ENCODE measurements around the gene ADAM12. TPM values are rescaled to one million over a fixed set of nuclear protein-coding genes. Genes with fewer than 3 reads are reported as not detected.

The ADAM12 gene
- polyA plus RNA-seq, 3 donors: 0.05 TPM; not detected in 2

DNA sequence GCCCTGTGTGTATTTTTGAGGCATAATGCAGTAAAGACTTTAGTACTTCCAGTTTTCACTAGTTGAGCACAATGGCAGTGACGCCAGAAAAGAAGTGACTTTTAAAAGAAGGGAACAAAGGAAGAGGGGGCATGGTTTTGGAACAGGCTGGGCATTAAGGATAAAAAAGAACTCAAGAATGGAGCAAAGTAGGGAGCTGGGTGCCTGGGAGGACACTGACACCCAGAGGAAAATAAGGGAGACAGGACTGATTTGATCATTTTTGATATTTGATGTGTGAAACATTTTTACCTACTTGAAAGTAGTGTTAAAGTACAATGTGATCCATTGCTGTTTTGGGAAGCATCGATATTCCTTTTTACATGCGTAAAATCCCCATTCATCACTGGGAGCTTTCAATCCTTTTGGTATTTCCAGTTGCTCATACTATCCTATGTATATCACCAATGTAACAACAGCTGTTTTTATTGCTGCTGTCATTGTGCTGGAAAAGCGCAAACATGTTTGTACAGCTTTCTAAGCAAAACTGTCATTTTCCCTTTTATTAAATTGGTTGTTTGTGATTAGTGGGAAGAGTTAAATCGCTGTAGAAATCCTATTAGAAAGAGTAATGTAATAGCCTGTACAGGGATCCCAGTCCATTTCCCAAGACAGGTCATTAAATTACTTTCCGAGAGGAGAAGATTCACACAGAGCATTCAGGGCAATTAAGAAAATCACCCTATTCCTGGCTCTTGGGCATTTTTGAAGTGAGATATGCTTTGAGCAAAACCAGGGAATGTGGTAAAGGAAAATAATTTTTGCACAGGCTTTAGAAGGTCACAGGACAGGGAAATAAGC, 85.2 kb downstream of the ADAM12 start:
- Histone ChIP-seq H3K9ac (ENCODE audit: insufficient read depth, low read length, poor library complexity, severe bottlenecking) (no peak overlapping the region), H3K4me3 (replicated peaks in 1 of 3; ENCODE audit: low read depth in 2 of 3, low read length in 3 of 3) (no peak overlapping the region), H3K9me3 (replicated peaks in 1 of 2; ENCODE audit: control insufficient read depth in 1 of 2, insufficient read depth in 1 of 2, low read length in 2 of 2) (no peaks in the 10 kb centered on the region), H3K4me1 (ENCODE audit: control insufficient read depth in 1 of 2, insufficient read depth in 2 of 2, low read length in 2 of 2) (no peaks in the 10 kb centered on the region), H3K36me3 (replicated peaks in 1 of 2; ENCODE audit: control insufficient read depth in 1 of 2, insufficient read depth in 2 of 2, low read length in 2 of 2) (no peaks in the 10 kb centered on the region), H4K20me1 (ENCODE audit: insufficient read depth, low read length) (no peaks in the 10 kb centered on the region), H3K27ac (ENCODE audit: low read depth in 1 of 2, low read length in 2 of 2) (no peak overlapping the region), H3K4me2 (replicated peaks; ENCODE audit: extremely low read depth, low read length, poor library complexity, severe bottlenecking) (no peak overlapping the region), H3K27me3 (ENCODE audit: control insufficient read depth in 2 of 2, insufficient read depth in 2 of 2, low read length in 2 of 2) (no peaks in the 10 kb centered on the region), H2AFZ (ENCODE audit: insufficient read depth, low read depth, low read length, poor library complexity, severe bottlenecking) (no peak overlapping the region), H3K79me2 (ENCODE audit: insufficient read depth, low read length) (no peaks in the 10 kb centered on the region)
- no peak overlapping the region for H3K4me3 Mint-ChIP-seq
- DNase-seq: no peak
- intact Hi-C loops (cut with micrococcal nuclease): no loop called here
- no peaks in the 10 kb centered on the region for H3K36me3 Mint-ChIP-seq
- no peak overlapping the region for H3K27ac Mint-ChIP-seq
- no CpG with 5 or more reads among the region's 6 CpGs for WGBS (ENCODE audit: insufficient coverage)
- H3K9me3 Mint-ChIP-seq: peaks cover 0 to 5% (median 3%) of the 10 kb centered on the region in 7 donors
- TF ChIP-seq, protein P1, sequence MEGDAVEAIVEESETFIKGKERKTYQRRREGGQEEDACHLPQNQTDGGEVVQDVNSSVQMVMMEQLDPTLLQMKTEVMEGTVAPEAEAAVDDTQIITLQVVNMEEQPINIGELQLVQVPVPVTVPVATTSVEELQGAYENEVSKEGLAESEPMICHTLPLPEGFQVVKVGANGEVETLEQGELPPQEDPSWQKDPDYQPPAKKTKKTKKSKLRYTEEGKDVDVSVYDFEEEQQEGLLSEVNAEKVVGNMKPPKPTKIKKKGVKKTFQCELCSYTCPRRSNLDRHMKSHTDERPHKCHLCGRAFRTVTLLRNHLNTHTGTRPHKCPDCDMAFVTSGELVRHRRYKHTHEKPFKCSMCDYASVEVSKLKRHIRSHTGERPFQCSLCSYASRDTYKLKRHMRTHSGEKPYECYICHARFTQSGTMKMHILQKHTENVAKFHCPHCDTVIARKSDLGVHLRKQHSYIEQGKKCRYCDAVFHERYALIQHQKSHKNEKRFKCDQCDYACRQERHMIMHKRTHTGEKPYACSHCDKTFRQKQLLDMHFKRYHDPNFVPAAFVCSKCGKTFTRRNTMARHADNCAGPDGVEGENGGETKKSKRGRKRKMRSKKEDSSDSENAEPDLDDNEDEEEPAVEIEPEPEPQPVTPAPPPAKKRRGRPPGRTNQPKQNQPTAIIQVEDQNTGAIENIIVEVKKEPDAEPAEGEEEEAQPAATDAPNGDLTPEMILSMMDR (IDR thresholded peaks at IDR 0.05): no peak
- H3K27me3 Mint-ChIP-seq (ENCODE audit: low read depth in 3 of 3): peaks cover 0 to 4% (median 0%) of the 10 kb centered on the region in 3 donors
- H3K4me1 Mint-ChIP-seq: no peaks in the 10 kb centered on the region

DNA sequence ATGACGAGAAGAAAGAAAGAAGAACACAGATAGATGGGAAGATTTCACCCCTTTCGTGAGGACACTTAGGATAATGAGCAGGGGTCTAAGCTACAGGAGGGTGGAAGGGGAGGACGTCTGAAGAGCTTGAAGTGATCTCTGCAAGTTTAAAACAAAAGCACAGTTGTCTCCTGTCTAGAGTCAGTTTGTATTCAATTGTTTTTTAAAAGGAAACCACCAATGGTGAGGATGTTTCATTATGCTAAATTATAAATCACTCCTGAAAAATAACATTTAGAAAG, 85.9 kb downstream of the ADAM12 start:
- Histone ChIP-seq H3K4me2 (replicated peaks; ENCODE audit: extremely low read depth, low read length, poor library complexity, severe bottlenecking) (no peak overlapping the region), H3K4me1 (ENCODE audit: control insufficient read depth in 1 of 2, insufficient read depth in 2 of 2, low read length in 2 of 2) (no peaks in the 10 kb centered on the region), H3K9ac (ENCODE audit: insufficient read depth, low read length, poor library complexity, severe bottlenecking) (no peak overlapping the region), H3K9me3 (replicated peaks in 1 of 2; ENCODE audit: control insufficient read depth in 1 of 2, insufficient read depth in 1 of 2, low read length in 2 of 2) (no peaks in the 10 kb centered on the region), H3K27me3 (ENCODE audit: control insufficient read depth in 2 of 2, insufficient read depth in 2 of 2, low read length in 2 of 2) (no peaks in the 10 kb centered on the region), H3K27ac (ENCODE audit: low read depth in 1 of 2, low read length in 2 of 2) (no peak overlapping the region), H3K79me2 (ENCODE audit: insufficient read depth, low read length) (no peaks in the 10 kb centered on the region), H3K4me3 (replicated peaks in 1 of 3; ENCODE audit: low read depth in 2 of 3, low read length in 3 of 3) (no peak overlapping the region), H4K20me1 (ENCODE audit: insufficient read depth, low read length) (no peaks in the 10 kb centered on the region), H3K36me3 (replicated peaks in 1 of 2; ENCODE audit: control insufficient read depth in 1 of 2, insufficient read depth in 2 of 2, low read length in 2 of 2) (no peaks in the 10 kb centered on the region), H2AFZ (ENCODE audit: insufficient read depth, low read depth, low read length, poor library complexity, severe bottlenecking) (no peak overlapping the region)
- TF ChIP-seq, protein P1 (IDR thresholded peaks at IDR 0.05): no peak
- Mint-ChIP-seq H3K27ac (no peak overlapping the region), H3K27me3 (ENCODE audit: low read depth in 3 of 3) (peaks cover 0 to 8% (median 0%) of the 10 kb centered on the region in 3 donors), H3K4me1 (no peaks in the 10 kb centered on the region), H3K9me3 (peaks cover 0 to 5% (median 0%) of the 10 kb centered on the region in 7 donors), H3K36me3 (no peaks in the 10 kb centered on the region), H3K4me3 (no peak overlapping the region)
- 80% methylated on average over 3 of the region's 3 CpGs for WGBS (ENCODE audit: insufficient coverage)
- intact Hi-C loops (cut with micrococcal nuclease): no loop called here
- DNase-seq: no peak
